ENCODE results near the gene LCAT. TPM values are rescaled to one million over a fixed set of nuclear protein-coding genes. Genes with fewer than 3 reads are reported as not detected.

Gene LCAT
- total RNA-seq, 6 experiments from 2014 or later: 17.6 to 21.8 (median 19.8) TPM

DNA sequence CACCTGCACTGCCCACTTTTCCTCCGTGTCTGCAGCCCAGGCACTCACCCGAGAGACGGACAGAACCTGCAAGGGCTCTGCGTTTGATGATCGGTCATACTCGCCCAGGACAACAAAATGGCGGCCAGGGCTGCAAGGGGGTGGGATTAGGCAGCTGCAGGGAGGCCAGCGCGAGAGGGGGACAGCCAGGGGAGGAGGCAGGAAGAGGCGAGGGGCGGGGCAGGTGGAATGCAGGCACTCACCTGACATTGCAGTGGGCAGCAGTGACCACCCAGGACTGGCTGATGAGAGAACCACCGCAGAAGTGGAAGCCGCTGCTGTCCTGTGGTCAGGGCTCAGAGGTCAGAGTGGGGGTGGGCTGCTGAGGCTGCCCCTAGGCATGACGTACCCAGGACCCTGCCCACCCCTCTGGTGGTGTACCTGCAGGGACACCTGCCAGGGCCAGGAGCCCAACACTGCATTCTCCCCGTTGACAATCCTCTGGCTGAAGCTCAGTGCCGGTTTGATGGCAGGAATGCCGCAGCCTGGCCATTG, 13.2 kb downstream of the LCAT start:
- no peak for TF ChIP-seq CTCF (IDR thresholded peaks at IDR 0.05)
- no peak for DNase-seq
- H3K27me3 Mint-ChIP-seq (ENCODE audit: insufficient read depth): peaks cover 17% of the 10 kb centered on the region
- H3K9me3 Mint-ChIP-seq: peaks cover under 1% of the 10 kb centered on the region; the same call in 1 of the 2 replicates
- no peaks in the 10 kb centered on the region for H3K36me3 Mint-ChIP-seq (ENCODE audit: low read depth)
- H3K4me1 Mint-ChIP-seq (ENCODE audit: low read depth): peaks cover 20% of the 10 kb centered on the region
- no peak overlapping the region for H3K27ac Mint-ChIP-seq
- H3K4me3 Mint-ChIP-seq: no peak overlapping the region

- H3K27me3 Mint-ChIP-seq (ENCODE audit: insufficient read depth): peaks cover 12% of the 10 kb centered on the region
- no peaks in the 10 kb centered on the region for H3K36me3 Mint-ChIP-seq (ENCODE audit: low read depth)
- no peak overlapping the region for H3K27ac Mint-ChIP-seq
- H3K4me1 Mint-ChIP-seq (ENCODE audit: low read depth): peaks cover 15% of the 10 kb centered on the region
- no peak overlapping the region for H3K4me3 Mint-ChIP-seq
- TF ChIP-seq CTCF (IDR thresholded peaks at IDR 0.05): no peak
- DNase-seq: no peak
- H3K9me3 Mint-ChIP-seq: no peaks in the 10 kb centered on the region
Observed at GRCh38 chr16:67930191-67930590, 13.7 kb downstream of the LCAT start.

- peak; percentile 49 for DNase-seq
- no peak overlapping the region for H3K4me3 Mint-ChIP-seq
Observed at GRCh38 chr16:67928561-67929364, 15.2 kb downstream of the LCAT start.

GRCh38 chr16:67928147-67928546, 15.8 kb downstream of the LCAT start:
- DNase-seq: no peak
- no peak for TF ChIP-seq CTCF (IDR thresholded peaks at IDR 0.05)
- H3K27ac Mint-ChIP-seq: no peak overlapping the region
- H3K27me3 Mint-ChIP-seq (ENCODE audit: insufficient read depth): no peaks in the 10 kb centered on the region; the same call in 1 of the 2 replicates
- no peaks in the 10 kb centered on the region; the same call in 1 of the 2 replicates for H3K4me1 Mint-ChIP-seq (ENCODE audit: low read depth)
- no peaks in the 10 kb centered on the region for H3K36me3 Mint-ChIP-seq (ENCODE audit: low read depth)
- H3K9me3 Mint-ChIP-seq: no peaks in the 10 kb centered on the region
- no peak overlapping the region for H3K4me3 Mint-ChIP-seq

More at GRCh38 chr16:67928561-67929364, 15.2 kb downstream of the LCAT start:
- Mint-ChIP-seq H3K27ac (no peak overlapping the region), H3K36me3 (ENCODE audit: low read depth) (no peaks in the 10 kb centered on the region), H3K4me1 (ENCODE audit: low read depth) (peaks cover under 1% of the 10 kb centered on the region), H3K27me3 (ENCODE audit: insufficient read depth) (no peaks in the 10 kb centered on the region; the same call in 1 of the 2 replicates), H3K9me3 (no peaks in the 10 kb centered on the region)
- TF ChIP-seq CTCF (IDR thresholded peaks at IDR 0.05): peak; percentile 85

- no peak for TF ChIP-seq CTCF (IDR thresholded peaks at IDR 0.05)
- Mint-ChIP-seq H3K36me3 (ENCODE audit: low read depth) (no peaks in the 10 kb centered on the region), H3K9me3 (no peaks in the 10 kb centered on the region), H3K4me1 (ENCODE audit: low read depth) (peaks cover under 1% of the 10 kb centered on the region; the same call in 1 of the 2 replicates), H3K4me3 (no peak overlapping the region), H3K27ac (no peak overlapping the region), H3K27me3 (ENCODE audit: insufficient read depth) (no peaks in the 10 kb centered on the region; the same call in 1 of the 2 replicates)
- no peak for DNase-seq
Observed at GRCh38 chr16:67927131-67927941, 16.6 kb downstream of the LCAT start.
